Keratinocyte (primary cell): Measurements from ENCODE around the gene SALL4. TPM values are rescaled to one million over a fixed set of nuclear protein-coding genes. Genes with fewer than 3 reads are reported as not detected.

ENCODE experiments used
- DNase-seq: peaks from one replicate; pipeline ENCODE4 v3.0.0-alpha.2; 2011; ENCODE audit warnings: low read depth, missing footprints, low spot score
- FAIRE-seq: peaks from 2 replicates; lab custom pipeline; 2011; peaks lifted over from hg19 to GRCh38; lab: Jason Lieb, UNC
- H2AFZ ChIP-seq: 2 replicates; pipeline ENCODE4 v1.6.0; 2012; ENCODE audit warnings: low read length, control low read depth, inconsistent platforms; ENCODE audit not compliant: control insufficient read depth
- H3K27ac ChIP-seq: 2 replicates; pipeline ENCODE4 v1.5.1; 2011; ENCODE audit warnings: low read length; ENCODE audit not compliant: control insufficient read depth, insufficient read depth
- H3K27me3 ChIP-seq: 3 replicates; pipeline ENCODE4 v1.6.0; 2011; ENCODE audit warnings: low read length; ENCODE audit not compliant: control insufficient read depth, insufficient read depth; ENCODE audit errors: extremely low read depth
- H3K36me3 ChIP-seq, 2 experiments: 2 replicates in 1 of 2; 3 replicates in 1 of 2; pipeline ENCODE4 v1.5.1; 2011; ENCODE audit warnings: low read length in 2 of 2, mild to moderate bottlenecking in 1 of 2; ENCODE audit not compliant: control insufficient read depth in 2 of 2, insufficient read depth in 2 of 2; ENCODE audit errors: extremely low read depth in 1 of 2
- H3K4me1 ChIP-seq: 3 replicates; pipeline ENCODE4 v1.5.1; 2011; ENCODE audit warnings: low read length; ENCODE audit not compliant: control insufficient read depth, insufficient read depth; ENCODE audit errors: extremely low read depth
- H3K4me2 ChIP-seq: 3 replicates; pipeline ENCODE4 v1.6.0; 2011; ENCODE audit warnings: low read depth, low read length; ENCODE audit not compliant: control insufficient read depth, insufficient read depth; ENCODE audit errors: extremely low read depth
- H3K4me3 ChIP-seq, 3 experiments: fragments of 200-600 bp in 1 of 3; sonication (generic) in 1 of 3; 2 replicates in 2 of 3; 3 replicates in 1 of 3; pipeline ENCODE4 v1.5.1; 2011 to 2016; ENCODE audit warnings: low read length in 3 of 3, mild to moderate bottlenecking in 3 of 3, control low read depth in 2 of 3, inconsistent platforms in 1 of 3, low read depth in 1 of 3, mixed read lengths in 1 of 3, mixed run types in 1 of 3, moderate library complexity in 1 of 3; ENCODE audit not compliant: control insufficient read depth in 2 of 3, insufficient read depth in 2 of 3; ENCODE audit errors: extremely low read depth in 1 of 3
- H3K79me2 ChIP-seq: 2 replicates; pipeline ENCODE4 v1.6.0; 2012; ENCODE audit warnings: low read length; ENCODE audit not compliant: control insufficient read depth, insufficient read depth
- H3K9ac ChIP-seq: 3 replicates; pipeline ENCODE4 v1.6.0; 2011; ENCODE audit warnings: low read length; ENCODE audit not compliant: control insufficient read depth, insufficient read depth; ENCODE audit errors: extremely low read depth
- H3K9me1 ChIP-seq: 3 replicates; pipeline ENCODE4 v1.6.0; 2011; ENCODE audit warnings: low read length; ENCODE audit not compliant: control insufficient read depth, insufficient read depth; ENCODE audit errors: extremely low read depth
- H3K9me3 ChIP-seq: 2 replicates; pipeline ENCODE4 v1.5.1; 2012; ENCODE audit warnings: low read depth, low read length; ENCODE audit not compliant: control insufficient read depth
- H4K20me1 ChIP-seq: 3 replicates; pipeline ENCODE4 v1.6.0; 2011; ENCODE audit warnings: low read length; ENCODE audit not compliant: control insufficient read depth, insufficient read depth; ENCODE audit errors: extremely low read depth
- EZH2 ChIP-seq: IDR thresholded peaks from one replicate; pipeline ENCODE4 v1.6.1; 2012; ENCODE audit warnings: inconsistent platforms, mild to moderate bottlenecking, low read length, moderate library complexity
- dilution Hi-C: fragments of 300-500 bp; cut with MboI; formaldehyde crosslinking; loops from one replicate; pipeline ENCODE4 v1.7.0; 2020; ENCODE audit warnings: low sequenced_read_pairs; ENCODE audit not compliant: extremely low pct_ligation_motif_present
- polyA minus RNA-seq, 3 experiments: library from RNA; depleted of rRNA, polyadenylated mRNA; stranded (reverse); fragments of >200 nt; gene quantifications; 1 replicate in 1 of 3; 2 replicates in 1 of 3; 3 replicates in 1 of 3; pipeline ENCODE4 v1.2.3, GENCODE V29; 2011
- polyA plus RNA-seq, 5 experiments: library from polyadenylated mRNA; depleted of rRNA in 3 of 5; stranded (reverse) in 3 of 5; stranded (forward) in 1 of 5; unstranded in 1 of 5; fragments of >200 nt; gene quantifications; 1 replicate in 1 of 5; 2 replicates in 3 of 5; 3 replicates in 1 of 5; pipeline versions ENCODE4 v1.2.1 to v1.2.3, GENCODE V29; 2011 to 2012; ENCODE audit warnings: missing spikeins in 2 of 5, low read depth in 1 of 5, low replicate concordance in 1 of 5
- TF ChIP-seq, protein P1 (sequence below), 3 experiments: IDR thresholded peaks in 1 of 3; conservative IDR thresholded peaks in 1 of 3; optimal IDR thresholded peaks in 1 of 3; 2 replicates in 2 of 3; 3 replicates in 1 of 3; pipeline versions ENCODE3 to v1.5.1; 2011; ENCODE audit warnings: low read length in 3 of 3, mild to moderate bottlenecking in 3 of 3, moderate library complexity in 2 of 3, control low read depth in 1 of 3, inconsistent platforms in 1 of 3; ENCODE audit not compliant: insufficient read depth in 2 of 3; ENCODE audit errors: extremely low read depth in 1 of 3

The SALL4 gene
- polyA plus RNA-seq (0.04 to 0.45 TPM (median 0.17 TPM) in 3 replicates), polyA minus RNA-seq (0.07 to 2.3 TPM (median 1.7 TPM) in 3 replicates)
- 0.11 TPM for polyA plus RNA-seq (2011; ENCODE audit: low read depth)
- polyA plus RNA-seq (2011; cell fraction: cytosol; rRNA removed), result 0.07 and 0.08 TPM in 2 replicates
- polyA plus RNA-seq (2011; cell fraction: nucleus; rRNA removed), result 1.0 and 1.5 TPM in 2 replicates
- 0.09 and 0.49 TPM in 2 replicates for polyA plus RNA-seq (2012; ENCODE audit: low replicate concordance)
- not detected for polyA minus RNA-seq (2011; cell fraction: cytosol; rRNA and poly(A)+ RNA removed)
- 0.63 and 0.85 TPM in 2 replicates for polyA minus RNA-seq (2011; cell fraction: nucleus; rRNA and poly(A)+ RNA removed)

DNA sequence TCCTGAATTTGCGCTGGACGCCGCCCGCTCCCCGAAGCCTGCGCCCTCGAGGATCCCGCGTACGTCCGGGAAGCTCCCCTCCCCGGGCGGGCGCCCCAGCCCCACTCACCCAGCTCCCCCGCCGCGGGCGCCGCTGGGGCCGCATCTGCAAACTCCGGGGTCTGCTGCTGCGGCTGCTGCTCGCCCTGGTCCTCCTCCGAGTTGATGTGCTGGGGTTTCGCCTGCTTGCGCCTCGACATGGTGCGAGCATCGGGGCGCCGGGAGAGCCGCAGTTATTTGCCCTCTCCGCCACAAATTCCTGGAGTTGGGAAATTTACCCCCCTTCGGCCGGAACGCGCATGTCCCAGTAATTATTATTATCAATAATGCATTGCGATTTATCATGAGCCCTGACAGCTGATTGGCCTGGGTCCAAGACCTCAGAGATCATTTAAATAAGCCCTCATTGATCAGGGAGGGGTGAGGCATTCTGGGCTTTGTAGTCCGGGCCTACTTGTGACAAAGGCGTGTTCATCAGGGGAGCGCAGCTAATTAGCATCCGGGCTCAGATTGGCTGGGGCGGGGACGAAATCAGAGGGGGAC, at the start of gene SALL4:
Gene SALL4 (minus strand): TSS at position 352 of the 582 bp plus-strand sequence. CDS start 113 bp downstream, at position 239.
- no peaks in the 10 kb centered on the region for H3K36me3 ChIP-seq
- H3K4me2 ChIP-seq, result peak within 1 kb of the TSS; percentile 89
- FAIRE-seq (no peak), DNase-seq (no peak)
- H3K4me1 ChIP-seq, result peaks cover 4% of the 10 kb centered on the region
- H3K27ac ChIP-seq, result no peak within 1 kb of the TSS
- dilution Hi-C loops, result no loop called here
- H4K20me1 ChIP-seq, result no peaks in the 10 kb centered on the region
- TF ChIP-seq, protein P1, sequence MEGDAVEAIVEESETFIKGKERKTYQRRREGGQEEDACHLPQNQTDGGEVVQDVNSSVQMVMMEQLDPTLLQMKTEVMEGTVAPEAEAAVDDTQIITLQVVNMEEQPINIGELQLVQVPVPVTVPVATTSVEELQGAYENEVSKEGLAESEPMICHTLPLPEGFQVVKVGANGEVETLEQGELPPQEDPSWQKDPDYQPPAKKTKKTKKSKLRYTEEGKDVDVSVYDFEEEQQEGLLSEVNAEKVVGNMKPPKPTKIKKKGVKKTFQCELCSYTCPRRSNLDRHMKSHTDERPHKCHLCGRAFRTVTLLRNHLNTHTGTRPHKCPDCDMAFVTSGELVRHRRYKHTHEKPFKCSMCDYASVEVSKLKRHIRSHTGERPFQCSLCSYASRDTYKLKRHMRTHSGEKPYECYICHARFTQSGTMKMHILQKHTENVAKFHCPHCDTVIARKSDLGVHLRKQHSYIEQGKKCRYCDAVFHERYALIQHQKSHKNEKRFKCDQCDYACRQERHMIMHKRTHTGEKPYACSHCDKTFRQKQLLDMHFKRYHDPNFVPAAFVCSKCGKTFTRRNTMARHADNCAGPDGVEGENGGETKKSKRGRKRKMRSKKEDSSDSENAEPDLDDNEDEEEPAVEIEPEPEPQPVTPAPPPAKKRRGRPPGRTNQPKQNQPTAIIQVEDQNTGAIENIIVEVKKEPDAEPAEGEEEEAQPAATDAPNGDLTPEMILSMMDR (optimal IDR thresholded peaks at IDR 0.05 in 1 of 3, IDR thresholded peaks at IDR 0.05 in 1 of 3, conservative IDR thresholded peaks at IDR 0.05 in 1 of 3; ENCODE audit: extremely low read depth in 1 of 3, insufficient read depth in 2 of 3, low read length in 3 of 3), result no peak
- TF ChIP-seq EZH2, result peak; percentile 82
- no peaks in the 10 kb centered on the region for H3K79me2 ChIP-seq
- no peak within 1 kb of the TSS for H2AFZ ChIP-seq
- H3K9ac ChIP-seq, result peak within 1 kb of the TSS; percentile 34
- no peaks in the 10 kb centered on the region for H3K9me1 ChIP-seq
- peak within 1 kb of the TSS; percentile 35 to 50 (median 44) for H3K4me3 ChIP-seq
- peaks cover 39% of the 10 kb centered on the region for H3K27me3 ChIP-seq
- no peaks in the 10 kb centered on the region for H3K9me3 ChIP-seq

- Histone ChIP-seq H3K27me3 (no peaks in the 10 kb centered on the region), H2AFZ (no peak overlapping the region), H3K9me3 (no peaks in the 10 kb centered on the region), H4K20me1 (no peaks in the 10 kb centered on the region), H3K27ac (no peak overlapping the region), H3K4me2 (no peak overlapping the region), H3K79me2 (no peaks in the 10 kb centered on the region), H3K36me3 (no peaks in the 10 kb centered on the region), H3K4me3 (no peak overlapping the region), H3K9me1 (no peaks in the 10 kb centered on the region), H3K9ac (no peak overlapping the region), H3K4me1 (no peaks in the 10 kb centered on the region)
- DNase-seq (no peak), FAIRE-seq (no peak)
- TF ChIP-seq, protein P1 (optimal IDR thresholded peaks at IDR 0.05 in 1 of 3, IDR thresholded peaks at IDR 0.05 in 1 of 3, conservative IDR thresholded peaks at IDR 0.05 in 1 of 3; ENCODE audit: extremely low read depth in 1 of 3, insufficient read depth in 2 of 3, low read length in 3 of 3), result no peak
- TF ChIP-seq EZH2, result no peak
- dilution Hi-C loops, result no loop called here
Observed at GRCh38 chr20:51848346-51848745, 46.0 kb upstream of the SALL4 start.
